ENCODE results near the gene DPY19L1.

DNA sequence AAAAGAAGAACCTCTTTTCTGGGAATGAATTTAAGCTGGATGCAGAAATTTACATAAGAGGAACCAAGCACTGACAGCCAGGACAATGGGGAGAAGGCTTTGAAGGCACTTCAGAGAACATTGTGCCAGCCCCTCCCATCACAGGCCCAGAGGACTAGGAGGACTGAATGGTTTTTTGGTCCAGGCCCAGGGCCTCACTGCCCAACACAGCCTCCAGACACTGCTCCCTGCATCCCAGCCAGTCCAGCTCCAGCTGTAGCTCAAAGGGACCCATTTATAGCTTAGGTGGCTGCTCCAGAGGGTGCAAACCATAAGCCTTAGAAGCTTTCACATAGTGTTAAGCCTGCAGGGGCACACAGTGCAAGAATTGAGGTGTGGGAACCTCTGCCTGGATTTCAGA, 142.1 kb downstream of the DPY19L1 start:
- TF ChIP-seq, protein P1, sequence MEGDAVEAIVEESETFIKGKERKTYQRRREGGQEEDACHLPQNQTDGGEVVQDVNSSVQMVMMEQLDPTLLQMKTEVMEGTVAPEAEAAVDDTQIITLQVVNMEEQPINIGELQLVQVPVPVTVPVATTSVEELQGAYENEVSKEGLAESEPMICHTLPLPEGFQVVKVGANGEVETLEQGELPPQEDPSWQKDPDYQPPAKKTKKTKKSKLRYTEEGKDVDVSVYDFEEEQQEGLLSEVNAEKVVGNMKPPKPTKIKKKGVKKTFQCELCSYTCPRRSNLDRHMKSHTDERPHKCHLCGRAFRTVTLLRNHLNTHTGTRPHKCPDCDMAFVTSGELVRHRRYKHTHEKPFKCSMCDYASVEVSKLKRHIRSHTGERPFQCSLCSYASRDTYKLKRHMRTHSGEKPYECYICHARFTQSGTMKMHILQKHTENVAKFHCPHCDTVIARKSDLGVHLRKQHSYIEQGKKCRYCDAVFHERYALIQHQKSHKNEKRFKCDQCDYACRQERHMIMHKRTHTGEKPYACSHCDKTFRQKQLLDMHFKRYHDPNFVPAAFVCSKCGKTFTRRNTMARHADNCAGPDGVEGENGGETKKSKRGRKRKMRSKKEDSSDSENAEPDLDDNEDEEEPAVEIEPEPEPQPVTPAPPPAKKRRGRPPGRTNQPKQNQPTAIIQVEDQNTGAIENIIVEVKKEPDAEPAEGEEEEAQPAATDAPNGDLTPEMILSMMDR (conservative IDR thresholded peaks at IDR 0.05; ENCODE audit: low read depth, low read length), result no peak
- no peak for TF ChIP-seq EZH2 (IDR thresholded peaks at IDR 0.05; ENCODE audit: borderline replicate concordance, low read depth, low read length, poor library complexity, severe bottlenecking)

Data from A673 (cell line).